ENCODE results near the gene IRF4.

The IRF4 gene

GRCh38 chr6:361411-362132 lies 30.0 kb upstream of the IRF4 start:
- TF ChIP-seq TOX (CRISPR knock-in tag; IDR thresholded peaks at IDR 0.05; ENCODE audit: borderline replicate concordance) (no peak), ARNTL (CRISPR knock-in tag; IDR thresholded peaks at IDR 0.05; ENCODE audit: borderline replicate concordance, low read depth) (no peak), ZFP30 (CRISPR knock-in tag; IDR thresholded peaks at IDR 0.05) (no peak), SNAI2 (CRISPR knock-in tag; IDR thresholded peaks at IDR 0.05) (no peak), POU6F1 (CRISPR knock-in tag; IDR thresholded peaks at IDR 0.05; ENCODE audit: borderline replicate concordance, low read depth) (no peak), CREB5 (CRISPR knock-in tag; IDR thresholded peaks at IDR 0.05; ENCODE audit: low read depth) (no peak), PATZ1 (CRISPR knock-in tag; IDR thresholded peaks at IDR 0.05; ENCODE audit: borderline replicate concordance) (no peak), TSHZ2 (CRISPR knock-in tag; IDR thresholded peaks at IDR 0.05) (no peak), ZFP3 (CRISPR knock-in tag; IDR thresholded peaks at IDR 0.05) (no peak), OSR1 (CRISPR knock-in tag; IDR thresholded peaks at IDR 0.05) (no peak), TCF4 (CRISPR knock-in tag; IDR thresholded peaks at IDR 0.05; ENCODE audit: borderline replicate concordance) (no peak), CSRNP3 (CRISPR knock-in tag; IDR thresholded peaks at IDR 0.05) (no peak), ZNF70 (CRISPR knock-in tag; IDR thresholded peaks at IDR 0.05) (no peak), ESRRG (CRISPR knock-in tag; IDR thresholded peaks at IDR 0.05) (no peak), RARB (CRISPR knock-in tag; IDR thresholded peaks at IDR 0.05) (no peak), ZNF8 (CRISPR knock-in tag; IDR thresholded peaks at IDR 0.05) (no peak), ZC3H10 (CRISPR knock-in tag; IDR thresholded peaks at IDR 0.05) (no peak)
- no peak for ATAC-seq

- no peak for ATAC-seq
- TF ChIP-seq TOX (CRISPR knock-in tag; IDR thresholded peaks at IDR 0.05; ENCODE audit: borderline replicate concordance) (no peak), RARB (CRISPR knock-in tag; IDR thresholded peaks at IDR 0.05) (no peak), PATZ1 (CRISPR knock-in tag; IDR thresholded peaks at IDR 0.05; ENCODE audit: borderline replicate concordance) (no peak), ZFP30 (CRISPR knock-in tag; IDR thresholded peaks at IDR 0.05) (no peak), GLIS3 (CRISPR knock-in tag; IDR thresholded peaks at IDR 0.05) (no peak), CREB5 (CRISPR knock-in tag; IDR thresholded peaks at IDR 0.05; ENCODE audit: low read depth) (no peak), TCF4 (CRISPR knock-in tag; IDR thresholded peaks at IDR 0.05; ENCODE audit: borderline replicate concordance) (no peak), POU6F1 (CRISPR knock-in tag; IDR thresholded peaks at IDR 0.05; ENCODE audit: borderline replicate concordance, low read depth) (no peak), PPARA (CRISPR knock-in tag; IDR thresholded peaks at IDR 0.05; ENCODE audit: borderline replicate concordance) (no peak), OSR1 (CRISPR knock-in tag; IDR thresholded peaks at IDR 0.05) (no peak), SNAI2 (CRISPR knock-in tag; IDR thresholded peaks at IDR 0.05) (no peak), ZC3H10 (CRISPR knock-in tag; IDR thresholded peaks at IDR 0.05) (no peak), CSRNP3 (CRISPR knock-in tag; IDR thresholded peaks at IDR 0.05) (no peak)
Observed at GRCh38 chr6:362231-362923, 29.2 kb upstream of the IRF4 start.

All from SK-N-SH treated with all-trans-retinoic acid at 6 μM for 48 hours (cell line).